ENCODE data around the gene GABRB3.

GABRB3 gene

DNA sequence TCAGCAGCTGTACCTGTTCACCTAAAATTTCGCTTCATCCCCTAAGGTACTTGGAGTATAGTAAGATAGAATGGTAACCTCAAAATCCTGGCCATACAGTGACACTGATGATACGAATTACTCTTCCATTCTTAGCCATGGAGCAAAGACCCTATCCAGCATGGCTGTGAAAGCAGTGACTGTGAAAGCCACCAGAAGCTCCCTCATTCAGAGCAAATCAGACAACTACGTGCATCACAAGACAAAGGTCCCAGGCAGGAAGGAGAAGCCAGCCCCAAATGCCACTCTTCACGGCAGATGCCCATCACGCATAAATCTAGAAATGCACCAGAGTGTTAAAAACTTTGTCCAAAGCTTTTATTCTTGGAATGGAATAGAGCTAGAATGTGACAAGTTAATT lies 99.4 kb downstream of the GABRB3 start:
- DNase-seq, result no peak

DNA sequence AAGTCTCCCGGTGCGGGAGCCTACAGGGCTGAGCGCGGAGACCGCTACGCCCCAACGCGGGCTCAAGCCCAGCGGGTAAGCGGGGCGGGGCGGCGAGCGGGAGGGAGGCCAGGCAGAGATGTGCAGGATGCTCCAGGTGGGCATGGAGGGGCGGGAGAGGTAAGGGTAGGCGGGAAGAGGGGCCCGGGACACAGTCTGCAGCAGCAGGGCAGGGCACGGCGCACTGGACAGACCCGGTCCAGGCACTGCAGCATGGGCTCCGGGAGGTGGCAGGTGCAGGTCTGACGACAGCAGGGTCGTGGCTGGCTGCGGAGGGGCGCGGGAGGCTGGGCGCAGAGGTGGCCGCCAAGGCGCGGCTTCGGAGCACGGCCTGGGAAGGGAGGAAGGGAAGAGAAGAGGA lies 102.8 kb downstream of the GABRB3 start:
- DNase-seq, result no peak

DNA sequence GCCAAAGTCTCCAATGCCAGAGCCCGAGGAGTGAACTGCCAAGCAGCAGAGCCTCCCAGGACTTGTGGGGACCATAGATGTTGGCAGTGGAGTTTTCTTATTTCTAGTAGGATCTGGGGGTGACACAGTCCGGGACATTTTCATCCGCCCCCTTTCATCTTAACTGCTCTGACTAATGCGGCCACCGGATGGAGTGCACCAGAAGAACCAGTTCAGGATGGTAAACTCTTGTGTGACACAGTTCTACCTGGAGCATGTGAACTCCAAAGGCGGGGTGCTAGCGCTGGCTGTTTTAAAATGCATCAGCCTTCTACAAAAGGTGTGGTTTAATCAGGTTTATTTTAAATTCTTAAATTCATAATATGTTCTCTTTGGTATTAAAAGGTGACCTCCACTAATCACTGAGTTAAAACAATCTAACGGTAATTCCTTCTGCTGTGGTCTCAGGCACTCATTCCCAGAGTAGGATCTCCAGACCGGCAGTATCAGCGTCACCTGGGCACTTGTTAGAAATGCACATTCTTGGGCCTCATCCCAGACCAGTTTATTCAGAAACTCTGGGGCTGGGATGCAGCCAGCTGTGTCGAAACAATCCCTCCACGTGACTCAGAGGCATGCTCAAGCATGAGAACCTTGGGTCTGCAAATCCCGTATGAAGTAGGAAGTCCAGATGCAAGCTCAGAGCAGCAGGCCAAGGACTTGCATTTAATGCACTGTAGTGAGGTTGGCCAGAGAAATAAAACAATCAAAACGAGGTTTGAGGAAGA lies 105.5 kb downstream of the GABRB3 start:
- DNase-seq, result no peak

DNA sequence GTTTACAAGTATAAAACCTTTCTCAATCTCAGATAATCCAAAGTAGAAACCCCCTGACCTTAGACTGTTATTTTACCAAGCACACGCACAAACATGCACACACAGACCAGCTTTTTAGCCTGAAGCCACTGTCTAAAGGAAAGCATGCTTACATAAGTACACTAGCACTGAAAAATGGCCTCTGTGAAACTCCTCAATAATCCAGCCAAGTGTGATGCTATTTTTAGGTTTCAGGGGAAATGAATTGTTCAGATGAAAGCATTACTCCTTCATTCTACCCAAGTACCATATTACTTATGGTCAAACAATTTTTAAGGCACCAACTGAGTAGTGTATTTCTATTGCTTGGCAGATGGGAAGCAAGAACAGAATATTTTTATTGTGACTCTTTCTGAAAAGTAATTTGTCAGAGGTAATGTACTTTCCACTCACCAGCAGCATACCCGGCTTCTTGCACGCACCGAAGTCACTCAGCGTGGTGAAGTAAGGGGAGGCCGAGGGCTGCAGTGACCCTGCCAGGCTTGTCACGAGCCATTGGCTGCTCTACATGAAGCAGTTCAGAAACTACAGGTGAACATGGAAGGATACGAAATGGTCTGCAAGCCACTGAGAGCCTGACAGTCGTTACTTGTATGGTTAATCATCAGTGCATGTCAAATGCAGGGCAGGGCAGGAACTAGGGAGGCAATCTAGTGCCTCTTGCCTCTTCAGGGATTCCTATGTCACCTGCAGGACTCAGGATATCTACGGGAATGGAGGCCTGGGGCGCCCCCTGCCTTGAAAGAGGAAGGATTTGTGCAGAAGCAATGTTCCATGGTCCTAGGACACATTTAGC lies 106.7 kb downstream of the GABRB3 start:
- no peak for DNase-seq

DNA sequence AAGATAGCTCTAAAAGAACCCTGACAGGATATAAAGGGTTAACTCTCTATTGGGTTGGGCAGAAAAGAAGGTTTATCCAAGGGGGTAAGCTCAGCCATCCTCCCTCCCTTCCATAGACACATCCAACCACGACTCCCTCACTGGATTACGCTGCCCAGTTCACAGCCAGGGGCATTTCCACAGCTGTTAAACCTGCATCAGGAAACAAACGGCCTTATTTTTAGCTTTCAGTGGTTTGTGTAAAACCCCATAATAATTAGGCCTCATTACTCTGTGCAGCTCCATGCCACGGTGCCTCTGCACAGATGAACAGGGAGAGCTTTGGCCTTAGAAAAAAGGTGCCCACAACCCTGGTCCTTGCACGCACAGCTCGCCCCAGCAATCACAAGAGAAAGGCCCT lies 110.6 kb downstream of the GABRB3 start:
- DNase-seq, result no peak

DNA sequence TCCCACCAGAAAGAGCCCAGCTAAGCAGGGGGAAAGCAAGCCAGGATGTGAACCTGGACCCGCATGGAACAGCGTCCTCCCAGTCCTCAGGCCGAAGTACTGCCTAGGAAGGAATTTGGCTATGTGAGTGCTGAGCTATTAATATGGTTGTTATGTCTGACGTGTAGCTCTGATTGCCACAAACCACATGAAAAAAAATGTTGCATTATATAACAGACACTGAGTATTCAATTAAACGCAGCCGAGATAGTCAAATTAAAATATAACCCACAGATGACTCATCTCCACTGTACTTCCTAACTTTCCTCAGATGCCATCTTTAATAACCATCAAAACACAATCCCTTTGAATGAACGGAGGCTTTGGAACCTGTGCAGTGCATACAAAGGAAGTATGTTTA lies 111.1 kb downstream of the GABRB3 start:
- no peak for DNase-seq

DNA sequence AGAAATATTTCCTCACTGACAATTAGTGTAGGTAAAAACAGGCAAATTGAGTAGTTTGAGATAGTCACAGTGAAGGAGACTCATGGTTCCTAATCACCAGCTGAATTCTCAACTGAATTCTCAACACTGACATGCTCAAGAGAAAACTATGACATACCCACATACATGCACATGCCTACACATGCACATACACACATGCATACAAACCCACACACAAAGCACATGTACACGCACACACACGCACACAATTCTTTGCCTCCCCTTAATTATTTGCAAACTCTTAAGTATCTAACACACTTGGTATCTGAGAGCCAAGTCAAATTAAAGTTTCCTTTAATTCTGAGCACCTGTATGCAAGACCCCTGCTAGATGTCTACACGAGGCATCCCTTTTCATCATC lies 111.8 kb downstream of the GABRB3 start:
- DNase-seq, result no peak

DNA sequence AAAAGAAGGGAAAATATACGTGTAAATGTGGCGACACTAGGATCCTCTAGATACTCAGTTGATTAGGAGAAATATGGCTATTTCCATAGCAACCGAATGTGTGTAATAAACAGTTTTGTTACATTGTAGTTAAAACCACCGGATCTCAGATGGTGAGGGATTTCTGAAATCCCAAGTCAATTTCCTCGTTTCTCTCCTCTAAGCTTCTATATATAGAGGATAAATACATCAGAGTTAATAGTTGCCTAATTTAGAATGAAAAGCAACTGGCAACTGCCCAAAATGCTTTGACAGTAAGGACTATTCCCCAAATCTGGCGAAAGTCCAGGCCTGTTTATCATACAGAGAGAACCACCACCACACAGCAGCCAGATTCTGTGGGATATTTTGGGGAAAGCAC lies 112.6 kb downstream of the GABRB3 start:
- DNase-seq, result no peak

DNA sequence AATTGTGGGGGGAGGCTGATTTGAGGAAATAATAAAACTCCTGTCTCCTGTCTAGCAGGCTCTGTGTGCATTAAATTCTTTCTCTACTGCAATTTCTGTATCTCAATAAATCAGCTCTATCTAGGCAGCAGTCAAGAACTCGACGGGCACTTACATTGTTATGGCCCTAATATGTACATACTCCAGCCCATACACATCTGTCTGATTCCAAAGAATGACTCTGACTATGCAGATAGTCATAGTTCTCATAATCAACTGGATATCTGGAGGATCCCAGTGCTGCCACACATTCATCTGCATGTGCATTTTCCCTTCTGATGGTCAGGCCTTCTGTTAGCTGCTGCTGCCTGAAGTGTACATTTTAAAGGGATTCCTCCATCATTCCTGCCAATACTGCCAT lies 114.6 kb downstream of the GABRB3 start:
- DNase-seq, result no peak

DNA sequence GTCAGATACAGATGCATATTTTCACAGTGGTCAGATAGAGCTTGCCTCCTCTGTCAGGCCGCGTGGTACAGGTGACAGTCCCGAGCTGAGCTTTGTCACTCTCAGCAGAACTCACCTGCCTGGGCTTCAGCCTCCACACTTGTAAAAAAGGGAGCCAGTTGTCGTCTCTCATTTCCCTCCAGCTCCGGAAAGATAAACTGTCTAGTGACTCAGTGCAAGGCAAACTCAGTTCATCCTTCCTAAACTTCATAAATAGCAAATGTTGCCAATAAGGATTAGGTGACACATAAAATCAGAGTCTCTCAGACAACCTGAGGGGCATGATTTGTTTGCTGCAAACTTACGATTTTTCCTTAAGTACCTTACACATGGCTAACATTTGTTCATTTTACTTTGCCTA lies 116.8 kb downstream of the GABRB3 start:
- no peak for DNase-seq

DNA sequence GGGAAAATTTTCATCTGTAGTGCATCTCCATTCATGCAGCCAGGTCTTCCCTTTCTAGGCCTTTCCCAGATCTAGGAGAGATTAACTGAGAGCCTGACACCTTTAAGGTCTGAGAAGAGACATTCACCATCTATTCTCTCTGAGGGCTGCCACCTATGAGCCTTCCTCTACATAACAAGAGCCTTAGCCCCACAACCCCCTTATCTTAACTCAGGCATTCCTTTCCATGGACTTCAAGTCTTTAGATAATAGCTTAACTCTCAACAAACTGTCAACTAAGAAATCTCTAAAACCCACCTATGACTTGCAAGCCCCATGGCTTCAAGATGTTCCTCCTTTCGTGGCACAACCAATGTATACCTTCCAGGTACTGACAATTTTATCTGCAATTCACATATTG lies 121.0 kb downstream of the GABRB3 start:
- no peak for DNase-seq

DNA sequence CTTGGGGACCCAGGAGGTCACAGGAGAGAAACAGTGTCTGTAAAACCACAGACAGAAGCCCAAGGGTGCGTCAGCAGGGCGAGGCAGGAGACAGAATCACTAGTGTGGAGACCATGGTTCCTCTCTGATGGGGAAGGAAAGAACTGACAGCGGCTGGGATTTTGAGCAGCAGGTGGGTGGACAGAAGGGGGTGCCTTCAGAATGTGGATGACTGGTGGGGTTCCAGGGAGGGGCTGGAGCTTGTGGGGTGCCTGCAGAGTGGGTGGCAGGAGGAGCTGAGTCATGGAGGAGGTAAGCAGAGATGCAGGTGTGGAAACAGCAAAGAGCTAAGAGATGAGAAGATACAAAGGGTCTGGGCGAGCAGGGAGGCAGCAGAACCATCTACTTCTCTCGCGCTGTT lies 124.2 kb downstream of the GABRB3 start:
- no peak for DNase-seq

DNA sequence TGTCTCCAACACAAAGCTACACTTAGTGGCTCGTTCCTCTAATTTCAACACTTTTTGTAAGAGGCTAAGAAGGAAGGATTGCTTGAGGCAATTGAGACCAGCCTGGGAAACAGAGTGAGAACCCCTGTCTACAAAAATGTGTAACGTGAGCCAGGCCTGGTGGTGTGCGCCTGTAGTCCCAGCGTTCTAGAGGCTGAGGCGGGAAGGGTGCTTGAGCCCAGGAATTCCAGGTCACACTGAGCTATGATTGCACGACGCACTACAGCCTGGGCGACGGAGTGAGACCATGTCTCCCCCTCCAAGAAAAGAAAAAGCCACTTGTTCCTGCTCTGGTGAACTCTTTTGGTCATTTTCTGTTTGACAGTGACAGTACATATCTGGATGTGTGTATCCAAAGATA lies 127.9 kb downstream of the GABRB3 start:
- no peak for DNase-seq

DNA sequence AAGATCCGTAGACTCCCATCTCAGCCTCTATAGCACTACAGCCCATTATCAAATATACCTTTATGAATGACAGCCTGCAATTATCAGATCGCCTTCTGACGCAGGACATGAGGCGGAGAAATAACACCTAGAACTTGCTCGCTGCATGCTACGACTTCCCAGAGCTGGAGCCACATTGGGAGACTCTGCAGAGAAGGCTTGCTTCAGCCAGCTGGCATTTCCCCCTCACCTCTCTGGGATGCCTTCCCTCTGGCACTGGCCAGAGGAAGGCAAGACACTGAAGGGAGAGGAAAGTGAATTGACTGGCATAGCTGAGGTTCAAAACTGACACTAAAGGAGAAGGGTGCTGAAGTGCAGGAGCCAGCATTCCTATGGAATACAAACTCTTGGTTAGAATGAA lies 131.7 kb downstream of the GABRB3 start:
- no peak for DNase-seq

DNA sequence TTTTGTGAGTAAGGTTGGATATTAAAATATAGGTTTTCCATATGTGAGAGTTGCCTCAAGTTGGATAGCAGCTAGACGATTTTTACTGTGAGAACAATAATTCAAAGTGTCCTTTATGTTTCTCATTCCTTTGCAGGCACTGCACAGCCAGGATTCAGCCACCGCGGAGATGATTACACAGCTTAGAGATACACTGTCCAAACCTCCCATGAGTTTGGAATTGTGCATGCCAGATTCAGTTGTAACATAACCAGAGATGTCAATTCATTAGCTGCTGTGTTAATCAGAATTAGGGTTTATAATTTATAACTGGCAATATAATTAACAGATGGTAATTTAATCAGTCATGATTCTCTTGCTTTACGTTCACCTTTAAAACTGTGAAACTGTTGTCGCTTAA lies 132.3 kb downstream of the GABRB3 start:
- DNase-seq, result no peak

DNA sequence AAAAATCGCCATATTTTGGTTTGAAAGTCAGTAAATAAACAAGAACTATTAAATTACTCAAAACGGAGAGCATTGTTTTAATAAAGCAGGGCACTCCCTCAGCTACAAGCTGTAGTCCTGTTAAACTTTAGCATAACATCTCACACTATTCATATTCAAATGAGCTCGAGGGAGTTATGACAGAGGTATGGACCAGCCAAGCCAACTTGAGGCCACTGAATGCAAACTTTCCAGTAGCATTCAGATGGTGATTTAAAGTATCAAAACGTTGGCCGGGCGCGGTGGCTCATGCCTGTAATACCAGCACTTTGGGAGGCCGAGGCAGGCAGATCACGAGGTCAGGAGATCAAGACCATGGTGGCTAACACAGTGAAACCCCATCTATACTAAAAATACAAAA lies 132.9 kb downstream of the GABRB3 start:
- no peak for DNase-seq

DNA sequence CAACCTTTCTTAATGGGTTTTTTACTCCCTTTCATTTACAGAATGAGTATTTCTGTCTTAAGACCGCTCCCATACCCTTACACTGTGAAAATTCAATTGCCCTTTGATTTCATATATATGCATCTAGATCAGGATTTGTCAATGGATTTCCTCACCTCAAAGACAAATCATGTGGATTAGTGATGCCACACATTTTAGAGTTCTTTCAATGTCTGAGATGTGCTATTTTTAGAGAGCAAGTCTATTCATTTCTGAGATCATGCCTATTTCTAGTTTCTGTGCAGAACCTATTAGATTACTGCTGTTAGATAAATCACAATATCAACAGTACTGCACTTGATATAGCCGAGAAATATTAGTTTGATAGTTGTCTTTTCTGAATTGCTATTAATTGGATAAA lies 137.3 kb downstream of the GABRB3 start:
- no peak for DNase-seq

DNA sequence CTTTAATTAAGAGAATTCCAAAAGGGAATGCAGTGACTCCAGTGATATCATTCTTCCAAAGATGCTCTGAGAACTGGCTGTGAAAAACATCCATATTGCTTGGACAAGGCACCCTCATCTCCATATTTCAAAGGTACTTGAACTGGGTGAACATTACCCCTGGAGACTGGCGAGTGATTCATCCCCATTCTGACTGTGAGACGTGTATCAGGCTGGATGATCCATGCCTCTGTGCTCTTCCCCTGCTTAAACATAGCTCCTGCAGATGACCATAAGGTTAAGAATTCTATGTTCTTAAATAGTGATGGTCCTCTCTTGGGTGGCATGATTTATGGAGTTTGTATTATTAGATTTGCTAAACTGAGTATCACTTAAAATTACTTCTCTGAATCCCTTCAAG lies 137.8 kb downstream of the GABRB3 start:
- DNase-seq, result no peak

DNA sequence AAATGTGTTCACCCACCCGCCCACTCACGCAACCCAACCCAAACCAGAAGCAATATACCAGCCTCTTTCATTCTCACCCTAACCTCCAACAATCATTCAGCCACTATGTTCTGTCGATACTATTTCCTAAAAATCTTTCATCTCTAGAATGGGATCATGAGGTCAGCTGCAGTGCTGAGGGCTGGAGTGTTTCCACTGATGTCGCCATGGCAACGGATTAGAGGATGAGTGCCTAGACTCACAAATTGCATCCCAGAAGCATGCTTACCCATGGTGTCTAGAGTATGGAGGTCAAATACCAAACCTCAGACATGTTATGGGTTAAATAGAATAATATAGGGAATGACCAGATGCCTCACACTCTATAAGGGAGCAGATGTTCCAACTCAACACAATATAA lies 138.5 kb downstream of the GABRB3 start:
- no peak for DNase-seq

DNA sequence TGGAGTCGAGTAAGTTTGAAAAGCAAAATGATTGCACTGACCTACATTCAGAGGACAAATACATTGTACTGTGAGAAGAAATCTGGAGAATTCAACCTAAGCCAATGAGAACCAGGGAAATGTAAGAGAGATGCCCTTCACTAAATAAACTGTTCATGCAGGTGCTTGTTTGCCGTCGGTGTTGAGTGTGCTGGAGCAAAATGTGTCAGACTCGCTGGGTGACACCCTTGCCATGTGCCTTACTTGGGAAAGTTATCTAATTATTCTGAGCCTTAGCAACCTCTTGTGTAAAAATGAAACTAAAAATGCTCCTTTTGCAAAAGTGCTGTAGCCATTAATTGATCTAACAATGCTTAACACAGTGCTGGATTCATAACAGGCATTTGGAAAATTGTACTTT lies 140.4 kb downstream of the GABRB3 start:
- no peak for DNase-seq

DNA sequence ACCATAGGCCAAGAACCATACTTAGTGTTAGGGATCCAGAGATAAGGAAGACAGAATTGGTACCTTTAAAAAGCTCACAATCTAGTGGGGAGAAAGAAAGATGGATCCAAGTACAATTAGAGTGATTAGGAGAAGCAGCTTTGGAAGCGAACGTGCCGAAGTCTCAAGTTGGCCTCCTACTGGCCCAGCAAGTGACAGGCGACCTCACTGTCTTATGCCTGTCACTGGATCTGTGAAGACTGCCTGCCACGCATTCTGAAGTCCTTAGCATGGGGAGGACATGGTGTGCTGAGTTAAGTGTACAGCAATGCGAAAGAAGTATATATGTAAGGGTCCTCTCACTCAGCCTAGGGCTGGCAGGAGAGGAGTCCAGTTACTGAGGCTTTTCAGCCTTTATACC lies 141.0 kb downstream of the GABRB3 start:
- DNase-seq, result no peak

DNA sequence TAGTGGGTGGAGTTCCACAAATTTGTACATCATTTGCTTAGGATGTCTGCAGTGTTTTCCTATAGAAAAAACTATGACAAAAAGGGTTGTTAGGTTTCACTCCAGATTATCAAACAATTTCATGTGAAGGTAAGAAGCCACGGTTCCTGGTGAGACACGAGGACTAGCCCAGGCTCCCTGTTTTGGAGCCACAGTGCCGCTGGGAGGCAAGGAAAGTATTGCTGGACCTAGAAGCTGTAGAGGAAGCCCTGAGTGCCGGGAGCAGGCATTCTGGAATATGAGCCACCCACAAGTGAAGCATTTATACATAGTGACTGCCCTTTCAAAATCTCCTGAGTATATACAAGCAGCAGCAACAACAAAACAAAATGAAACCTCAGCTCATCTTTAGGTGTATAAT lies 142.0 kb downstream of the GABRB3 start:
- DNase-seq, result no peak

DNA sequence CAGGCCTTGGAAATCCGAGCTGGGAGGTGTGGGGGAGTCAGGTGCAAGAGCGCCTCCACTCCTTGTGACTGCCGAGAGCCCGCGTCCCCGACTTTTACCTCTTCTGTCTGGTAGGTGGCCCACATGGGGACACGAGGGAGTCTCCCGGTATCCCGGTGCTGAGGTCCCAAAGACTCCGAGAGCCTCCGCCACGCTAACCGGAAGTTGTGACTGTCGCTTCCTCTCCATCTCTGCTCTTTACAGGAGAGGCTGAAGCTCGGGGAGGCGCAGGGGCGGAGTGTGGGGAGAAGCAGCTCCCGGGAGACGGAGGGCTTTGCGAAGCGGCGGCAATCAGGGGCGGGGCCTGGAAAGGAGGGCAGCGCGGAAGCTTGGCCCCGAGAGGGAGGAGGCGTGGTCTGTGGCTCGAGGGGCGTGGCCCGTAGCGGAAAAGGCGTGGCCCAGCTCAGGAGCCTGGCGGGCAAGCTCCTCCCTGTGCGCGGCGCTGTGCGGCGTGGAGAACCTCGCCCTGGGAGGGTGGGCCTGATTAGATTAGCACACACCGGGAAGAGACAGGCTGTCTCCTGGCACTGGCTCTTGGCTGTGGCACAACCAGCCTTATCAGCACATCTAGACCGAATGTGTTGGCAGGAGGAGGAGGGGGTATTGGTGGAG lies 143.9 kb downstream of the GABRB3 start:
- DNase-seq, result peak; percentile 5

DNA sequence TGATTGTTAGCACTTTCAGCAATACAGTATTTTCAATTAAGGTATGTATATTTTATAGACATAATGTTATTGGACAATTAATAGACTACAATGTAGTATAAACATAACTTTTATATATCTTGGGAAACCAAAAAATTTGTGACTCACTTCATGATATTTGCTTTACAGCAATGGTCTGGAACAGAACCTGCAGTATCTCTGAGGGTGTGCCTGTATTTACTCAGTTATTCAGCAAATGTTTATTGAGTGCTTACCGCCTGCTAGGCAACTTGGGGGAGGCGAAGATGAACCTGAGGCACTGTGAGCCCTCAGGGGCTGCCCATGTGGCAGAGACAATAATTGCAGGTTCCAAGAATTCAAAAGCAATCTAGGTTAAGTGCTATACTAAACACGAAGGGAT lies 144.8 kb downstream of the GABRB3 start:
- DNase-seq, result no peak

All from CD4-positive, alpha-beta T cell treated with Interleukin-17A for 4 hours (primary cell).